HG03103 (cell line): ENCODE data around the gene CRB2.
"Not testable (repeated sequence)": the region's sequence is repeated elsewhere in the genome, so short reads cannot be mapped to it uniquely, and the experiment has no call there.

Experiments used
- ATAC-seq: cut with Tn5 transposase; IDR thresholded peaks from one replicate; pipeline ENCODE4 v1.9.1; 2021; ENCODE audit warnings: low read depth; ENCODE audit not compliant: unreplicated experiment

Gene CRB2

GRCh38 chr9:123327697-123328100 is 28.3 kb upstream of the CRB2 start:
- no peak for ATAC-seq

GRCh38 chr9:123329329-123329955 is 26.6 kb upstream of the CRB2 start:
- ATAC-seq = no peak

GRCh38 chr9:123331346-123332060 is 24.5 kb upstream of the CRB2 start:
- ATAC-seq = no peak

- ATAC-seq = not testable (repeated sequence)
Measured at GRCh38 chr9:123333058-123333669, 22.8 kb upstream of the CRB2 start.

GRCh38 chr9:123334639-123335038 is 21.4 kb upstream of the CRB2 start:
- ATAC-seq = no peak

GRCh38 chr9:123335193-123335985 is 20.6 kb upstream of the CRB2 start:
- no peak for ATAC-seq

- ATAC-seq = no peak
Measured at GRCh38 chr9:123335986-123336329, 20.0 kb upstream of the CRB2 start.

GRCh38 chr9:123336449-123336848 is 19.5 kb upstream of the CRB2 start:
- no peak for ATAC-seq

GRCh38 chr9:123336959-123337358 is 19.0 kb upstream of the CRB2 start:
- no peak for ATAC-seq

GRCh38 chr9:123337971-123338370 is 18.0 kb upstream of the CRB2 start:
- ATAC-seq = no peak

- ATAC-seq = peak; percentile 51
Measured at GRCh38 chr9:123338710-123339665, 17.0 kb upstream of the CRB2 start.

- peak; percentile 41 for ATAC-seq
Measured at GRCh38 chr9:123339666-123340510, 16.1 kb upstream of the CRB2 start.

GRCh38 chr9:123341816-123342215 is 14.2 kb upstream of the CRB2 start:
- ATAC-seq = no peak

GRCh38 chr9:123342247-123342646 is 13.8 kb upstream of the CRB2 start:
- ATAC-seq = no peak

GRCh38 chr9:123343443-123344191 is 12.4 kb upstream of the CRB2 start:
- ATAC-seq = peak; percentile 21

- no peak for ATAC-seq
Measured at GRCh38 chr9:123344192-123344949, 11.6 kb upstream of the CRB2 start.

GRCh38 chr9:123345567-123345955 is 10.4 kb upstream of the CRB2 start:
- no peak for ATAC-seq

GRCh38 chr9:123346026-123346425 is 10.0 kb upstream of the CRB2 start:
- ATAC-seq = no peak
